Activated CD8-positive, alpha-beta T cell treated with anti-CD3 and anti-CD28 coated beads for 36 hours (primary cell): Measurements from ENCODE around the gene ELMO2. TPM values are rescaled to one million over a fixed set of nuclear protein-coding genes. Genes with fewer than 3 reads are reported as not detected.

Source experiments
- ATAC-seq: fragments of 200-7000 bp; cut with Tn5 transposase; one replicate; pipeline ENCODE4 v1.10.0; 2021; ENCODE audit warnings: mild to moderate bottlenecking, moderate library complexity
- CTCF ChIA-PET: fragments of 350-600 bp; sonication (Branson Sonifier 250); formaldehyde crosslinking; loops from one replicate; lab custom pipeline; 2021; ENCODE audit warnings: antibody characterized with exemption; lab: Charles Lee
- POLR2A ChIA-PET: fragments of 350-600 bp; sonication (Branson Sonifier 250); formaldehyde crosslinking; loops from one replicate; lab custom pipeline; 2021; ENCODE audit warnings: antibody characterized with exemption; lab: Charles Lee
- DNase-seq: peaks from one replicate; pipeline ENCODE4 v3.0.0-alpha.2; 2020
- H3K27ac Mint-ChIP-seq: one replicate; pipeline ENCODE4 v1.8.0; 2021; ENCODE audit warnings: mild to moderate bottlenecking, mixed read lengths
- H3K27me3 Mint-ChIP-seq: one replicate; pipeline ENCODE4 v1.8.0; 2021; ENCODE audit warnings: mixed read lengths
- H3K36me3 Mint-ChIP-seq: one replicate; pipeline ENCODE4 v1.8.0; 2021; ENCODE audit warnings: low read depth, mixed read lengths
- H3K4me1 Mint-ChIP-seq: one replicate; pipeline ENCODE4 v1.8.0; 2021; ENCODE audit warnings: low read depth, mixed read lengths
- H3K4me3 Mint-ChIP-seq: one replicate; pipeline ENCODE4 v1.8.0; 2021; ENCODE audit warnings: mild to moderate bottlenecking, moderate library complexity, mixed read lengths
- H3K9me3 Mint-ChIP-seq: one replicate; pipeline ENCODE4 v1.8.0; 2021; ENCODE audit warnings: mixed read lengths
- CTCF ChIP-seq: fragments of 200-600 bp; IDR thresholded peaks from one replicate; pipeline ENCODE4 v1.8.0; 2022; ENCODE audit warnings: antibody characterized with exemption, mild to moderate bottlenecking
- intact Hi-C: fragments of 100-400 bp; cut with micrococcal nuclease; formaldehyde crosslinking; loops from one replicate; pipeline ENCODE4 v1.10.0; 2022
- total RNA-seq, 2 experiments: library from RNA; stranded (reverse); gene quantifications; one replicate each; pipeline ENCODE4 v1.2.3, GENCODE V29; 2021

The ELMO2 gene
- total RNA-seq, 2 experiments from 2014 or later: 36.2 to 38.1 TPM

- CTCF ChIA-PET: interaction anchor here (0.8 to 2.1 kb wide), 3 partner anchors 17 to 282 kb away, joined by 3 to 5 read pairs (median 3); no protein-coding TSS in a partner anchor
- Mint-ChIP-seq H3K27ac (peak overlapping the region; percentile 77), H3K27me3 (no peaks in the 10 kb centered on the region), H3K9me3 (no peaks in the 10 kb centered on the region), H3K4me3 (no peak overlapping the region), H3K4me1 (peaks cover 58% of the 10 kb centered on the region), H3K36me3 (peaks cover 13% of the 10 kb centered on the region)
- POLR2A ChIA-PET: interaction anchor here (1.4 to 6.8 kb wide), 3 partner anchors 10 to 36 kb away, joined by 4 to 32 read pairs (median 4); no protein-coding TSS in a partner anchor
- no peak for DNase-seq
- ATAC-seq: peak; percentile 18
- intact Hi-C loops: no loop called here
- TF ChIP-seq CTCF: no peak
Observed at GRCh38 chr20:46399401-46399800, 7.0 kb downstream of the ELMO2 start.

GRCh38 chr20:46398963-46399362 lies 7.5 kb downstream of the ELMO2 start:
- no peak for TF ChIP-seq CTCF
- Mint-ChIP-seq H3K9me3 (no peaks in the 10 kb centered on the region), H3K36me3 (peaks cover 16% of the 10 kb centered on the region), H3K4me3 (no peak overlapping the region), H3K27ac (peak overlapping the region; percentile 77), H3K27me3 (no peaks in the 10 kb centered on the region), H3K4me1 (peaks cover 54% of the 10 kb centered on the region)
- DNase-seq (no peak), ATAC-seq (no peak)
- ChIA-PET POLR2A (interaction anchor here (1.4 to 6.8 kb wide), 3 partner anchors 9 to 35 kb away, joined by 4 to 32 read pairs (median 4); no protein-coding TSS in a partner anchor), CTCF (interaction anchor here (1.3 to 2.1 kb wide), 2 partner anchors 50 to 282 kb away, joined by 3 to 5 read pairs; no protein-coding TSS in a partner anchor)
- intact Hi-C loops: no loop called here

GRCh38 chr20:46396052-46396740 lies 10.2 kb downstream of the ELMO2 start:
- H3K4me3 Mint-ChIP-seq: no peak overlapping the region
- no peak for TF ChIP-seq CTCF
- H3K27me3 Mint-ChIP-seq: no peaks in the 10 kb centered on the region
- no peak for ATAC-seq
- CTCF ChIA-PET: no interaction called here
- peaks cover 26% of the 10 kb centered on the region for H3K36me3 Mint-ChIP-seq
- peaks cover 29% of the 10 kb centered on the region for H3K4me1 Mint-ChIP-seq
- POLR2A ChIA-PET: no interaction called here
- intact Hi-C loops: no loop called here
- H3K9me3 Mint-ChIP-seq: no peaks in the 10 kb centered on the region
- no peak overlapping the region for H3K27ac Mint-ChIP-seq
- DNase-seq: no peak

- Mint-ChIP-seq H3K9me3 (no peaks in the 10 kb centered on the region), H3K27ac (no peak overlapping the region), H3K36me3 (peaks cover 31% of the 10 kb centered on the region), H3K4me3 (no peak overlapping the region), H3K4me1 (peaks cover 19% of the 10 kb centered on the region), H3K27me3 (no peaks in the 10 kb centered on the region)
- DNase-seq (no peak), ATAC-seq (no peak)
- TF ChIP-seq CTCF: no peak
- POLR2A ChIA-PET: no interaction called here
- intact Hi-C loops: no loop called here
- CTCF ChIA-PET: no interaction called here
Observed at GRCh38 chr20:46394872-46395760, 11.3 kb downstream of the ELMO2 start.
